HepG2 (cell line): ENCODE data around the gene UCMA.

Source experiments
- ESRRA ChIP-seq: sonication (generic); formaldehyde crosslinking; IDR thresholded peaks from 2 replicates; pipeline ENCODE4 v1.5.1; 2020; ENCODE audit warnings: mild to moderate bottlenecking, low read depth, missing genetic modification reagents
- TAF1 ChIP-seq: sonication (generic); formaldehyde crosslinking; IDR thresholded peaks from 2 replicates; pipeline ENCODE4 v1.4.0; 2020; ENCODE audit warnings: missing genetic modification reagents
- TF ChIP-seq, protein P1 (sequence below): sonication (generic); formaldehyde crosslinking; IDR thresholded peaks from 2 replicates; pipeline ENCODE4 v1.5.0; 2020; ENCODE audit warnings: mild to moderate bottlenecking, missing genetic modification reagents, moderate library complexity
- TF ChIP-seq, protein P2 (sequence below): sonication (generic); formaldehyde crosslinking; IDR thresholded peaks from 2 replicates; pipeline ENCODE4 v1.5.0; 2020; ENCODE audit warnings: missing genetic modification reagents

DNA sequence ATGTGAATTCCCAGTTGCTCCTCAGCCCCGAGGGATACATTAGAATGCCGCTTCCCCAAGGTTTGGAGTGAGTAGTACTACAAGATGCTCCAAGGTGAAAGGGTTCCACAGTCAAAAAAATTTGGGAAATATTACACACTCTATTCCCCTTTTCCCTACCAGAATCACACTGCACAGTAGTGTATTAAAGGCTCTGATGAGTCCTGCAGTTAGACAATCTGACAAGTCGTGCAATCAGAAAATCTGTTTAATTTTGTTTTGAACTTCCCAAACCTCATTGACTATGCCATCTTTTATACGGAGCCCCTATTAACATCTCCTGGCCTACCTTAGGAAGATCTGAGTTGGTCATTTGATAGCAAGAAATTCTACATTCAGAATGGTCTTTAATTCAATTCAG lies 13.6 kb upstream of the UCMA start:
- TF ChIP-seq, protein P1, sequence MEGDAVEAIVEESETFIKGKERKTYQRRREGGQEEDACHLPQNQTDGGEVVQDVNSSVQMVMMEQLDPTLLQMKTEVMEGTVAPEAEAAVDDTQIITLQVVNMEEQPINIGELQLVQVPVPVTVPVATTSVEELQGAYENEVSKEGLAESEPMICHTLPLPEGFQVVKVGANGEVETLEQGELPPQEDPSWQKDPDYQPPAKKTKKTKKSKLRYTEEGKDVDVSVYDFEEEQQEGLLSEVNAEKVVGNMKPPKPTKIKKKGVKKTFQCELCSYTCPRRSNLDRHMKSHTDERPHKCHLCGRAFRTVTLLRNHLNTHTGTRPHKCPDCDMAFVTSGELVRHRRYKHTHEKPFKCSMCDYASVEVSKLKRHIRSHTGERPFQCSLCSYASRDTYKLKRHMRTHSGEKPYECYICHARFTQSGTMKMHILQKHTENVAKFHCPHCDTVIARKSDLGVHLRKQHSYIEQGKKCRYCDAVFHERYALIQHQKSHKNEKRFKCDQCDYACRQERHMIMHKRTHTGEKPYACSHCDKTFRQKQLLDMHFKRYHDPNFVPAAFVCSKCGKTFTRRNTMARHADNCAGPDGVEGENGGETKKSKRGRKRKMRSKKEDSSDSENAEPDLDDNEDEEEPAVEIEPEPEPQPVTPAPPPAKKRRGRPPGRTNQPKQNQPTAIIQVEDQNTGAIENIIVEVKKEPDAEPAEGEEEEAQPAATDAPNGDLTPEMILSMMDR: no peak
- TF ChIP-seq TAF1 (no peak), ESRRA (CRISPR knock-in tag) (no peak)
- TF ChIP-seq, protein P2, sequence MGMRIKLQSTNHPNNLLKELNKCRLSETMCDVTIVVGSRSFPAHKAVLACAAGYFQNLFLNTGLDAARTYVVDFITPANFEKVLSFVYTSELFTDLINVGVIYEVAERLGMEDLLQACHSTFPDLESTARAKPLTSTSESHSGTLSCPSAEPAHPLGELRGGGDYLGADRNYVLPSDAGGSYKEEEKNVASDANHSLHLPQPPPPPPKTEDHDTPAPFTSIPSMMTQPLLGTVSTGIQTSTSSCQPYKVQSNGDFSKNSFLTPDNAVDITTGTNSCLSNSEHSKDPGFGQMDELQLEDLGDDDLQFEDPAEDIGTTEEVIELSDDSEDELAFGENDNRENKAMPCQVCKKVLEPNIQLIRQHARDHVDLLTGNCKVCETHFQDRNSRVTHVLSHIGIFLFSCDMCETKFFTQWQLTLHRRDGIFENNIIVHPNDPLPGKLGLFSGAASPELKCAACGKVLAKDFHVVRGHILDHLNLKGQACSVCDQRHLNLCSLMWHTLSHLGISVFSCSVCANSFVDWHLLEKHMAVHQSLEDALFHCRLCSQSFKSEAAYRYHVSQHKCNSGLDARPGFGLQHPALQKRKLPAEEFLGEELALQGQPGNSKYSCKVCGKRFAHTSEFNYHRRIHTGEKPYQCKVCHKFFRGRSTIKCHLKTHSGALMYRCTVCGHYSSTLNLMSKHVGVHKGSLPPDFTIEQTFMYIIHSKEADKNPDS (CRISPR knock-in tag): no peak
